Choroid plexus epithelial cell (primary cell): ENCODE measurements around the gene SAMHD1.
A peak's percentile ranks its signal among the peaks of the same experiment; 100 is the strongest.

Source experiments
- DNase-seq: peaks from one replicate; pipeline ENCODE4 v3.0.0-alpha.2; 2010; ENCODE audit warnings: low read depth
- H3K4me3 ChIP-seq: 2 replicates; pipeline ENCODE4 v1.5.1; 2011; ENCODE audit warnings: low read depth, mild to moderate bottlenecking, control low read depth, low read length, moderate library complexity
- TF ChIP-seq, protein P1 (sequence below): conservative IDR thresholded peaks from 2 replicates; pipeline ENCODE4 v1.5.1; 2011; ENCODE audit warnings: low read depth, mild to moderate bottlenecking, control low read depth, inconsistent platforms, low read length, moderate library complexity

Gene SAMHD1

DNA sequence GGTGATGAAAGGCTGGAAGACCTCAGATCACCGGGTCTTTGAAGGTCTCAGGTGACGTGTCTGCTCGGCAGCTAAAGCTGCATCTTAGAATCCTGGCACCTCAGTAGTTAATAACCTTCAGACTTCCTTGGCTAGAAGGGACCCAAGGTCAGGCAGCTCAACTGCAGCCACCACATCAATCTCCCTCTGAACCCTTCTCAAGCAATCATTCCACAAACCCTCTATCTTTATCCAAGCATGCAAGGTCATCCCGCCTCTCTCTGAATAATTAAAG, 92.3 kb downstream of the SAMHD1 start:
- no peak overlapping the region for H3K4me3 ChIP-seq

DNA sequence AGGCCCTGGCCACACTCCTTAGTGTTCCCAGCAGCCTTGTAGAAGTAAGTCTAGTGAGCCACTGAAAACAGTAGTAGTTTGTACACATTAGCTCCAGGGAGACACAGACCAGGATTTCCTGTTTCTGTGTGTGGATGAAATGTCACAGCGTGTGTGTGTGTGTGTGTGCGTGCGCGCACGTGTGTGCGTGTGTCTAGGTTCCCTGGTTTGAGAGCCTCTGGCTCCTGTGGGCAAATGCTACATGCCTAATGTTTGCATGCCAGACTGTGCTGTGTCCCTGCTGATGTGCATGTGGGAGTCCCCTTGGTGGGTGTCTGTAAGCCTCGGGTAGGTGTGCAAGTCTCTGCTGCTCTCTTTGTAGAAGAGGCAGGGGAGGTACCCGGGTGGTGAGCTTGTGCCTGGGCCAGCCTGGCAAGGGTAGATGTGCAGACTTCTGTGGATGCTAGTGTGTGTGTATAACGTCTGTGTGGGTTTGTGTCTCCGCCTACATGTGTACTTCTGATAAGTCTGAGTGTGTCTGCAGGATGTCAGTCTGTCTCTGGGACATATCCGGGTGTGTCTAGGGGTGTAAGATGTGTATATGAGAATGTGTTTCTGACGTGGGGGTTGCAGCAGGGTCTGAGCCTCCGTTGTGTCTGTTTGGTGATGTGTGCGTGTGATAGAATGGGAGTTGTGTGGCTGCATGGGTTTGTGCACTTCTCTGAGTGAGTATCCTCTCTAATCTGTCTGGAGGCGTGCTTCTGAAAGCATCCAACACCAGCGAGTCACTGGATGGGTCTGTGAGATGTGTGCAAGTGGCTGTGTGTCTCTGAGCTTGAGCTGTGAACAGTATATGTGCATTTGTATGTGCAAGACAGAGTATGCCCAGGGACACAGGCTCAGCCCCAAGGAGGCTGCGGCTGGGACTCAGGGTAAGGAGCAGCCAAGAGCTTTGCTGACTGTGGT, 94.5 kb downstream of the SAMHD1 start:
- TF ChIP-seq, protein P1, sequence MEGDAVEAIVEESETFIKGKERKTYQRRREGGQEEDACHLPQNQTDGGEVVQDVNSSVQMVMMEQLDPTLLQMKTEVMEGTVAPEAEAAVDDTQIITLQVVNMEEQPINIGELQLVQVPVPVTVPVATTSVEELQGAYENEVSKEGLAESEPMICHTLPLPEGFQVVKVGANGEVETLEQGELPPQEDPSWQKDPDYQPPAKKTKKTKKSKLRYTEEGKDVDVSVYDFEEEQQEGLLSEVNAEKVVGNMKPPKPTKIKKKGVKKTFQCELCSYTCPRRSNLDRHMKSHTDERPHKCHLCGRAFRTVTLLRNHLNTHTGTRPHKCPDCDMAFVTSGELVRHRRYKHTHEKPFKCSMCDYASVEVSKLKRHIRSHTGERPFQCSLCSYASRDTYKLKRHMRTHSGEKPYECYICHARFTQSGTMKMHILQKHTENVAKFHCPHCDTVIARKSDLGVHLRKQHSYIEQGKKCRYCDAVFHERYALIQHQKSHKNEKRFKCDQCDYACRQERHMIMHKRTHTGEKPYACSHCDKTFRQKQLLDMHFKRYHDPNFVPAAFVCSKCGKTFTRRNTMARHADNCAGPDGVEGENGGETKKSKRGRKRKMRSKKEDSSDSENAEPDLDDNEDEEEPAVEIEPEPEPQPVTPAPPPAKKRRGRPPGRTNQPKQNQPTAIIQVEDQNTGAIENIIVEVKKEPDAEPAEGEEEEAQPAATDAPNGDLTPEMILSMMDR: no peak
- H3K4me3 ChIP-seq: no peak overlapping the region
- peak; percentile 69 for DNase-seq

More for the DNA sequence above, 92.3 kb downstream of the SAMHD1 start:
- no peak for DNase-seq
- TF ChIP-seq, protein P1: no peak

DNA sequence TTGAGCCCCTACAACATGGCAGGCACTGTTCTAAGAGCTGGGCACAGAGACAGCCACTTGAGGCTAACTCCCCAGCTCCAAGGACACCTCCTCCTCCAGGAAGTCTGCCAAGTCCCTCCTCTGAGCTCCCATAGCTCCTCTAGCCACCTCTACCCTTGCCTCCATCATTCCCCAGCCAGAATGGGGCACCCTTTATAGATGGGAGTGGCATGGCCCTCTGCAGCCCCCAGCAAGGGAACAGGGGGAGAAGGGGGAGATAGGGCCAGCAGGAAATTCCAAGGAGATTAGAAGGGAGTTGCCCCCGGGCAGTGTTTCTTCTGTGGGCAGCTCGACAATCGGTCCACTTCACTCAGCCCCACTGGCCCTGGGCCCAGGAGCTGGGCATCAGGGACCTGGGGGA, 95.3 kb downstream of the SAMHD1 start:
- no peak for DNase-seq
- no peak overlapping the region for H3K4me3 ChIP-seq
- TF ChIP-seq, protein P1: no peak

DNA sequence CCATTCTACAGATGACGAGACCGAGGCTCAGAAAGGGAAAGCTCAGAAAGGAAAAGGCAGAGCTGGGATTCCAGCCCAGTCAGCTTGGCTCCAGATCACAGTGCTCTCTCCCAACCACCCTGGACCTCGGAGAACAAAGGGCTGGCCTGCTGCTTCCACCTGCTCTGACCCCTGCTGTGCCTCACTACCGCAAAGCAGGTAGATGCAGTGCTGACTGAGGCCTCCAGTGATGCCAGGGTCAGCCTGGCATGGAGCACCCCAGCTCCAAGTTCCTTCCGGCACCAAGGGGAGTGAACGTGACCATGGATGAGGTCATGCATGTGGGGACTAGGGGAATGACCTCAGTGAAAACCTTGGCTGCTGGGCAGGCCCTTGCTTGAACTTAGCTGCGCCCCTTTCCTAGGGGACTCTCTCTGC, 96.3 kb downstream of the SAMHD1 start:
- H3K4me3 ChIP-seq: no peak overlapping the region
- TF ChIP-seq, protein P1: no peak
- DNase-seq: no peak

DNA sequence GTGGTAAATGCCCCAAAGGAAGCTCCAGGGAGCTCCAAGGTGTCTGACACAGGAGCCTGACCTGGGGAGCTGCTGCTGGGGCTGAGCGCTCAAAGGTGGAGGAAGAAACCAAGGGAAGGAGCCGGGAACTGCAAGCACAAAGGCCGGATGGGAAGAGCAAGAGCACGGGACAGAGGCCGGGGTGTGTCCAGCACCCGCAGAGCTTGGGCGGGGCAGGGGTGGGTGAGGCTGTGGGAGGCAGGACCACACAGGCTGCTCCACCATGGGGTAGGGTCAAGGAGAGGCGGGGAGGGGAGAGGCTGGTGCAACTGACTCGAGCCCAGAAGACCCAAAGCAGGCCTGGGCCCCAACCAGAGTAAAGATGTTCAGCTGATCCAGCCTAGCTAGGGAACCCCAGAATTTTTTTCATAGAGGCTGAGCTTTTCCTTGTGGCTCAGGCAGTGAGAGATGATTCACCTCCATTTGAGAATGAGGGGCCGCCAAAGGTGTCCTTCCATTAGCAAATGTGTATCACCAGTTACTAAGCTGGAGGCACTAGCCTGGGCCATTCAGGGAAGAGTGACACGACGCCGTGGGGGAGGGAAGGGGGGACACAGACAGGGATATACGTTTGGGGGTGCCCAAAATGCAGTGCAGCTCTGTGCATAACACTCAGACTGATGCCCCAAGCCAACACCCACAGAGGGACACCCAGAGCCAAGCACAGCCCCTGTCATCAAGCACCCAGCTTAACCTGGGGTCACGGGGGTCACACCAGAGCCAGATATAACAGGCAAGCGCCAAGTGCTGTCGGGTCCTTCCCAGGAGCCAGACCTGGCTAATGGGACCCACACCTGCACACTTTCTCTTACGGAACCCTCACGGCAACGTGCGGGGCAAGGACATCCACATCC, 96.9 kb downstream of the SAMHD1 start:
- TF ChIP-seq, protein P1: no peak
- H3K4me3 ChIP-seq: no peak overlapping the region
- no peak for DNase-seq

DNA sequence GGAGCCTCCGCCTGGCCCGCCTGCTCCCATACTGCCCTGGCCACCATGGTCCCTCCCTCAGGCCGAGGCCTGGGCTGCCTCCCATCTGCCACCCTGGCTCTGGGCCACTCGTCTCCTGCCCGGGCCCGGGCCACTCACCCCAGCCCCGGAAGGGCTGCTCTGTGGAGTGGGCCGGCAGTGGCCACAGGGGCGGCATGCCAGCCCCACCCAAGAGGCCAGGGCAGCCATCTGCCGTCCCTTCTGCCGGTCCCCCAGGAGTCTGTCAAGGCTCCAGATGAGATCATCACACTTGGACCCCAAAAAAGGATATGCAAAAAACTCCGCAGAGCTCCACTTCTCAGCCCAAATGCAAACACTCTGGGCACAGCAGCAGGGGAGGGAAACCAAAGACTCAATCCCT, 99.3 kb downstream of the SAMHD1 start:
- H3K4me3 ChIP-seq: no peak overlapping the region
- TF ChIP-seq, protein P1: no peak
- DNase-seq: no peak
